K562 (cell line): ENCODE results near the gene LRRC58. TPM values are rescaled to one million over a fixed set of nuclear protein-coding genes. Genes with fewer than 3 reads are reported as not detected.

Experiments used
- ATF1 ChIP-seq, 2 experiments: fragments of 450-650 bp in 1 of 2; IDR thresholded peaks; 2 replicates each; pipeline ENCODE4 v1.6.1; 2016; ENCODE audit warnings: missing compliant biosample characterization in 1 of 2, missing genetic modification characterization in 1 of 2
- HDAC3 ChIP-seq: fragments of 450-650 bp; IDR thresholded peaks from 2 replicates; pipeline ENCODE4 v1.6.1; 2018; ENCODE audit warnings: borderline replicate concordance, mild to moderate bottlenecking, moderate library complexity; ENCODE audit not compliant: partially characterized antibody
- HLTF ChIP-seq: fragments of 450-650 bp; IDR thresholded peaks from 2 replicates; pipeline ENCODE4 v1.6.1; 2016
- HMGXB4 ChIP-seq: sonication (generic); formaldehyde crosslinking; IDR thresholded peaks from 2 replicates; pipeline ENCODE4 v1.8.1; 2023; ENCODE audit warnings: mild to moderate bottlenecking, missing genetic modification reagents
- HNRNPLL ChIP-seq: fragments of 200-400 bp; formaldehyde crosslinking; IDR thresholded peaks from 2 replicates; pipeline ENCODE4 v1.6.1; 2017; ENCODE audit warnings: low read length, low read depth, mild to moderate bottlenecking; ENCODE audit not compliant: poor library complexity, severe bottlenecking
- LCOR ChIP-seq: sonication (generic); formaldehyde crosslinking; IDR thresholded peaks from 2 replicates; pipeline ENCODE4 v1.8.0; 2022; ENCODE audit warnings: mild to moderate bottlenecking, missing genetic modification reagents
- NCOR1 ChIP-seq: fragments of 450-650 bp; IDR thresholded peaks from 2 replicates; pipeline ENCODE4 v1.6.1; 2016; ENCODE audit warnings: mild to moderate bottlenecking, moderate library complexity
- POLR2AphosphoS5 ChIP-seq: IDR thresholded peaks from 2 replicates; pipeline ENCODE4 v1.6.1; 2011; ENCODE audit warnings: mild to moderate bottlenecking, low read depth, low read length, moderate library complexity; ENCODE audit not compliant: control insufficient read depth, insufficient read depth
- POLR2H ChIP-seq: IDR thresholded peaks from 2 replicates; pipeline ENCODE4 v1.6.1; 2016; ENCODE audit warnings: missing genetic modification characterization, low read depth, mild to moderate bottlenecking, control low read depth, missing compliant biosample characterization, moderate library complexity
- RAD21 ChIP-seq, 2 experiments: fragments of 250-450 bp in 1 of 2; fragments of 450-650 bp in 1 of 2; sonication (Bioruptor Pico) in 1 of 2; formaldehyde crosslinking in 1 of 2; IDR thresholded peaks in 1 of 2; conservative IDR thresholded peaks in 1 of 2; 2 replicates each; pipeline versions ENCODE4 v1.4.0 to v1.8.0; 2020 to 2022; ENCODE audit warnings: mild to moderate bottlenecking in 2 of 2, moderate library complexity in 1 of 2
- SUPT5H ChIP-seq: fragments of 450-650 bp; IDR thresholded peaks from 2 replicates; pipeline ENCODE4 v1.6.1; 2016
- TCF7 ChIP-seq: sonication (generic); IDR thresholded peaks from 2 replicates; pipeline ENCODE4 v1.6.1; 2016; ENCODE audit warnings: antibody characterized with exemption, borderline replicate concordance
- ZBTB9 ChIP-seq: fragments of 450-650 bp; formaldehyde crosslinking; IDR thresholded peaks from 2 replicates; pipeline ENCODE4 v1.4.0; 2020; ENCODE audit warnings: mild to moderate bottlenecking, moderate library complexity
- ZC3H11A ChIP-seq: IDR thresholded peaks from 2 replicates; pipeline ENCODE4 v1.6.1; 2012; ENCODE audit warnings: low read depth, low read length, improper control_type of control experiment
- ZNF143 ChIP-seq: sonication (generic); formaldehyde crosslinking; IDR thresholded peaks from 2 replicates; pipeline ENCODE4 v1.9.0; 2022; ENCODE audit warnings: mild to moderate bottlenecking, missing genetic modification reagents
- ZNF263 ChIP-seq: sonication (generic); formaldehyde crosslinking; IDR thresholded peaks from 2 replicates; pipeline ENCODE4 v1.8.0; 2022; ENCODE audit warnings: mild to moderate bottlenecking, missing genetic modification reagents, borderline replicate concordance
- polyA plus RNA-seq, 8 experiments: library from polyadenylated mRNA; depleted of rRNA in 4 of 8; stranded (reverse) in 5 of 8; unstranded in 3 of 8; fragments of >200 nt; fragmentation: Nextera tagmentation in 2 of 8; fragmentation: Illumina TruSeq in 1 of 8; extraction: Ambion mirVana in 2 of 8; extraction: Trizol in 1 of 8; gene quantifications; 2 replicates each; pipeline versions ENCODE4 v1.2.1 to v1.2.3, GENCODE V29; 2011 to 2014; ENCODE audit warnings: inconsistent platforms in 1 of 8, missing spikeins in 1 of 8
- total RNA-seq, 7 experiments: library from RNA; depleted of rRNA in 6 of 7; stranded (reverse); fragments of >200 nt in 6 of 7; fragmentation: Illumina TruSeq in 2 of 7; extraction: Trizol in 2 of 7; gene quantifications; 2 replicates each; pipeline versions ENCODE4 v1.2.1 to v1.2.3, GENCODE V29; 2011 to 2021; ENCODE audit warnings: low replicate concordance in 1 of 7
- TF ChIP-seq, protein P1 (sequence below): IDR thresholded peaks from 3 replicates; pipeline ENCODE4 v1.6.1; 2011; ENCODE audit warnings: borderline replicate concordance, mild to moderate bottlenecking, moderate library complexity; ENCODE audit not compliant: insufficient read length; ENCODE audit errors: extremely low read depth
- TF ChIP-seq, protein P2 (sequence below), 2 experiments: fragments of 250-450 bp in 1 of 2; fragments of 450-650 bp in 1 of 2; sonication (Bioruptor Pico) in 1 of 2; IDR thresholded peaks; 2 replicates each; pipeline versions ENCODE4 v1.6.1 to v1.8.0; 2016 to 2021; ENCODE audit warnings: mild to moderate bottlenecking in 2 of 2, moderate library complexity in 2 of 2, missing compliant biosample characterization in 1 of 2, missing genetic modification characterization in 1 of 2

Gene LRRC58
- total and polyA plus RNA-seq, 9 of the 15 experiments (the other 6 are each of a cell fraction or from before 2014, with no cell fraction given), result 5.6 to 26.6 (median 14.8) TPM

GRCh38 chr3:120348991-120349854 lies at the start of gene LRRC58 (continued):
- no peak for TF ChIP-seq HLTF
- TF ChIP-seq TCF7, result no peak
- peak; percentile 49; the same call in 1 of the 2 replicates for TF ChIP-seq POLR2AphosphoS5
- 0 out of 2 replicates have a peak, but pooled peaks have one; percentile 59 for TF ChIP-seq LCOR (CRISPR knock-in tag)
- TF ChIP-seq HDAC3, result no peak
- TF ChIP-seq ZNF143 (CRISPR knock-in tag), result no peak
- TF ChIP-seq ZC3H11A, result no peak
- TF ChIP-seq ATF1 (CRISPR knock-in tag; IDR thresholded peaks at IDR 0.05), result no peak
- peak; percentile 74 for TF ChIP-seq ATF1 (tag; IDR thresholded peaks at IDR 0.05)
- TF ChIP-seq, protein P1, sequence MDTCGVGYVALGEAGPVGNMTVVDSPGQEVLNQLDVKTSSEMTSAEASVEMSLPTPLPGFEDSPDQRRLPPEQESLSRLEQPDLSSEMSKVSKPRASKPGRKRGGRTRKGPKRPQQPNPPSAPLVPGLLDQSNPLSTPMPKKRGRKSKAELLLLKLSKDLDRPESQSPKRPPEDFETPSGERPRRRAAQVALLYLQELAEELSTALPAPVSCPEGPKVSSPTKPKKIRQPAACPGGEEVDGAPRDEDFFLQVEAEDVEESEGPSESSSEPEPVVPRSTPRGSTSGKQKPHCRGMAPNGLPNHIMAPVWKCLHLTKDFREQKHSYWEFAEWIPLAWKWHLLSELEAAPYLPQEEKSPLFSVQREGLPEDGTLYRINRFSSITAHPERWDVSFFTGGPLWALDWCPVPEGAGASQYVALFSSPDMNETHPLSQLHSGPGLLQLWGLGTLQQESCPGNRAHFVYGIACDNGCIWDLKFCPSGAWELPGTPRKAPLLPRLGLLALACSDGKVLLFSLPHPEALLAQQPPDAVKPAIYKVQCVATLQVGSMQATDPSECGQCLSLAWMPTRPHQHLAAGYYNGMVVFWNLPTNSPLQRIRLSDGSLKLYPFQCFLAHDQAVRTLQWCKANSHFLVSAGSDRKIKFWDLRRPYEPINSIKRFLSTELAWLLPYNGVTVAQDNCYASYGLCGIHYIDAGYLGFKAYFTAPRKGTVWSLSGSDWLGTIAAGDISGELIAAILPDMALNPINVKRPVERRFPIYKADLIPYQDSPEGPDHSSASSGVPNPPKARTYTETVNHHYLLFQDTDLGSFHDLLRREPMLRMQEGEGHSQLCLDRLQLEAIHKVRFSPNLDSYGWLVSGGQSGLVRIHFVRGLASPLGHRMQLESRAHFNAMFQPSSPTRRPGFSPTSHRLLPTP, result no peak
- TF ChIP-seq HNRNPLL, result peak; percentile 41
- no peak for TF ChIP-seq POLR2H
- no peak for TF ChIP-seq ZBTB9
- peak; percentile 57; the same call in 1 of the 2 replicates for TF ChIP-seq ZNF263 (CRISPR knock-in tag)
- no peak for TF ChIP-seq HMGXB4 (CRISPR knock-in tag)
- TF ChIP-seq, protein P2, sequence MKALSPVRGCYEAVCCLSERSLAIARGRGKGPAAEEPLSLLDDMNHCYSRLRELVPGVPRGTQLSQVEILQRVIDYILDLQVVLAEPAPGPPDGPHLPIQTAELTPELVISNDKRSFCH (CRISPR knock-in tag; IDR thresholded peaks at IDR 0.05), result no peak
- TF ChIP-seq, protein P2 (tag; IDR thresholded peaks at IDR 0.05), result no peak
- TF ChIP-seq NCOR1, result no peak
- TF ChIP-seq SUPT5H, result peak; percentile 69
- no peak for TF ChIP-seq RAD21 (CRISPR knock-in tag; conservative IDR thresholded peaks at IDR 0.05 in 1 of 2, IDR thresholded peaks at IDR 0.05 in 1 of 2)
